Tibial artery (tissue), 4 donors: ENCODE results near the gene LRRC8C.
"Not testable (repeated sequence)": the region's sequence is repeated elsewhere in the genome, so short reads cannot be mapped to it uniquely, and the experiment has no call there.

ENCODE experiments used
- DNase-seq, 2 donors: peaks; one replicate each; pipeline ENCODE4 v3.0.0-alpha.2; 2019
- H3K27ac ChIP-seq, 2 donors: fragments of 200-600 bp; sonication (generic) in 1 of 2; 1 replicate in 1 of 2; 2 replicates in 1 of 2; pipeline ENCODE4 v1.5.1; 2018 to 2019; ENCODE audit warnings: mild to moderate bottlenecking in 1 of 2
- H3K27me3 ChIP-seq, 2 donors: fragments of 200-600 bp; sonication (generic) in 1 of 2; one replicate each; pipeline versions ENCODE4 v1.5.1 to v1.6.0; 2016 to 2019
- H3K36me3 ChIP-seq, 3 donors: fragments of 200-600 bp; sonication (generic) in 2 of 3; one replicate each; pipeline ENCODE4 v1.5.1; 2016 to 2019; ENCODE audit warnings: mild to moderate bottlenecking in 2 of 3
- H3K4me1 ChIP-seq, 4 donors: fragments of 200-600 bp; sonication (generic) in 2 of 4; 1 replicate in 3 of 4; 2 replicates in 1 of 4; pipeline ENCODE4 v1.5.1; 2016 to 2019
- H3K4me3 ChIP-seq, 2 donors: fragments of 200-600 bp; sonication (generic) in 1 of 2; 1 replicate in 1 of 2; 2 replicates in 1 of 2; pipeline ENCODE4 v1.5.1; 2018 to 2019; ENCODE audit warnings: mild to moderate bottlenecking in 2 of 2
- H3K9me3 ChIP-seq, 3 donors: fragments of 200-600 bp; sonication (generic) in 1 of 3; one replicate each; pipeline ENCODE4 v1.5.1; 2016 to 2019
- intact Hi-C: fragments of 100-400 bp; cut with DNase I; formaldehyde crosslinking; loops from one replicate; pipeline ENCODE4 v1.15.0; 2023; ENCODE audit warnings: low total_unique reads
- TF ChIP-seq, protein P1 (sequence below), 2 experiments: fragments of 200-600 bp in 1 of 2; fragments of 450-650 bp in 1 of 2; IDR thresholded peaks; one replicate each; pipeline ENCODE4 v1.5.1; 2017 to 2019; ENCODE audit warnings: antibody characterized with exemption in 2 of 2, mild to moderate bottlenecking in 1 of 2, moderate library complexity in 1 of 2

LRRC8C gene

GRCh38 chr1:89701746-89702241, 68.9 kb downstream of the LRRC8C start:
- H3K4me1 ChIP-seq, result no peaks in the 10 kb centered on the region
- no peak for DNase-seq
- no peaks in the 10 kb centered on the region for H3K9me3 ChIP-seq
- intact Hi-C loops, result no loop called here
- TF ChIP-seq, protein P1, sequence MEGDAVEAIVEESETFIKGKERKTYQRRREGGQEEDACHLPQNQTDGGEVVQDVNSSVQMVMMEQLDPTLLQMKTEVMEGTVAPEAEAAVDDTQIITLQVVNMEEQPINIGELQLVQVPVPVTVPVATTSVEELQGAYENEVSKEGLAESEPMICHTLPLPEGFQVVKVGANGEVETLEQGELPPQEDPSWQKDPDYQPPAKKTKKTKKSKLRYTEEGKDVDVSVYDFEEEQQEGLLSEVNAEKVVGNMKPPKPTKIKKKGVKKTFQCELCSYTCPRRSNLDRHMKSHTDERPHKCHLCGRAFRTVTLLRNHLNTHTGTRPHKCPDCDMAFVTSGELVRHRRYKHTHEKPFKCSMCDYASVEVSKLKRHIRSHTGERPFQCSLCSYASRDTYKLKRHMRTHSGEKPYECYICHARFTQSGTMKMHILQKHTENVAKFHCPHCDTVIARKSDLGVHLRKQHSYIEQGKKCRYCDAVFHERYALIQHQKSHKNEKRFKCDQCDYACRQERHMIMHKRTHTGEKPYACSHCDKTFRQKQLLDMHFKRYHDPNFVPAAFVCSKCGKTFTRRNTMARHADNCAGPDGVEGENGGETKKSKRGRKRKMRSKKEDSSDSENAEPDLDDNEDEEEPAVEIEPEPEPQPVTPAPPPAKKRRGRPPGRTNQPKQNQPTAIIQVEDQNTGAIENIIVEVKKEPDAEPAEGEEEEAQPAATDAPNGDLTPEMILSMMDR (IDR thresholded peaks at IDR 0.05), result no peak
- H3K27ac ChIP-seq, result no peak overlapping the region
- H3K27me3 ChIP-seq, result no peaks in the 10 kb centered on the region
- no peak overlapping the region for H3K4me3 ChIP-seq
- H3K36me3 ChIP-seq, result no peaks in the 10 kb centered on the region

DNA sequence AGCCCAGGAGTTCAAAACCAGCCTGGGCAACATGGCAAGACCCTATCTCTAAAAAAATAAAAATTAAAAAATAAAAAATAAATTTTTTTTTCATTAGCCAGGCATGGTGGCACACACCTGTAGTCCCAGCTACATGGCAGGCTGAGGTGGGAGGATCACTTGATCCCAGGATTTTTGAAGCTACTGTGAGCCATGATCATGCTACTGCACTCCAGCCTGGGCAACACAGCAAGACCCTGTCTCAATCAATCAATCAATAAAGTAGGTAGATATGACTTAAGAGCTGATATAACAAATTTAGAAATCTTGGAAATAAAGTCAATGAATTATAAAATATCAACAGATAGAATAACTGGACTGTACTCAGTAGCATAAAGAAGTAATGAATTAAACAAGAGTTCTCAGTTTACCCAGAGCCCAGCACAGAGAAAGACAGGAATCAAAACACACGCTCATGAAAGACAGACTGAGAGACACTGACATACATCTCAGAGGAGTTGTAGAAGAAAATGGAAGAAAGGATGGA, 69.7 kb downstream of the LRRC8C start:
- Histone ChIP-seq H3K4me3 (no peak overlapping the region), H3K36me3 (no peaks in the 10 kb centered on the region), H3K9me3 (no peaks in the 10 kb centered on the region), H3K4me1 (no peaks in the 10 kb centered on the region), H3K27ac (no peak overlapping the region), H3K27me3 (no peaks in the 10 kb centered on the region)
- TF ChIP-seq, protein P1 (IDR thresholded peaks at IDR 0.05), result no peak
- intact Hi-C loops, result no loop called here
- no peak for DNase-seq

- Histone ChIP-seq H3K4me3 (no peak overlapping the region), H3K27me3 (no peaks in the 10 kb centered on the region), H3K9me3 (no peaks in the 10 kb centered on the region), H3K36me3 (no peaks in the 10 kb centered on the region), H3K27ac (no peak overlapping the region), H3K4me1 (no peaks in the 10 kb centered on the region)
- DNase-seq, result no peak
- TF ChIP-seq, protein P1 (IDR thresholded peaks at IDR 0.05), result no peak
- intact Hi-C loops, result no loop called here
These were observed 70.5 kb downstream of the LRRC8C start for GRCh38 chr1:89703469-89703868.

GRCh38 chr1:89704014-89704413, 71.1 kb downstream of the LRRC8C start:
- Histone ChIP-seq H3K36me3 (no peaks in the 10 kb centered on the region), H3K4me1 (no peaks in the 10 kb centered on the region), H3K4me3 (no peak overlapping the region), H3K27me3 (no peaks in the 10 kb centered on the region), H3K9me3 (no peaks in the 10 kb centered on the region), H3K27ac (no peak overlapping the region)
- intact Hi-C loops, result no loop called here
- TF ChIP-seq, protein P1 (IDR thresholded peaks at IDR 0.05), result no peak
- DNase-seq, result no peak

DNA sequence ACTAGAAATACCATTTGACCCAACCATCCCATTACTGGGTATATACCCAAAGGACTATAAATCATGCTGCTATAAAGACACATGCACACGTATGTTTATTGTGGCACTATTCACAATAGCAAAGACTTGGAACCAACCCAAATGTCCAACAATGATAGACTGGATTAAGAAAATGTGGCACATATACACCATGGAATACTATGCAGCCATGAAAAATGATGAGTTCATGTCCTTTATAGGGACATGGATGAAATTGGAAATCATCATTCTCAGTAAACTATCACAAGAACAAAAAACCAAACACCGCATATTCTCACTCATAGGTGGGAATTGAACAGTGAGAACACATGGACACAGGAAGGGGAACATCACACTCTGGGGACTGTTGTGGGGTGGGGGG, 72.0 kb downstream of the LRRC8C start:
- H3K36me3 ChIP-seq, H3K9me3 ChIP-seq, H3K4me1 ChIP-seq, H3K4me3 ChIP-seq, H3K27me3 ChIP-seq, intact Hi-C loops, DNase-seq, H3K27ac ChIP-seq: not testable (repeated sequence)

DNA sequence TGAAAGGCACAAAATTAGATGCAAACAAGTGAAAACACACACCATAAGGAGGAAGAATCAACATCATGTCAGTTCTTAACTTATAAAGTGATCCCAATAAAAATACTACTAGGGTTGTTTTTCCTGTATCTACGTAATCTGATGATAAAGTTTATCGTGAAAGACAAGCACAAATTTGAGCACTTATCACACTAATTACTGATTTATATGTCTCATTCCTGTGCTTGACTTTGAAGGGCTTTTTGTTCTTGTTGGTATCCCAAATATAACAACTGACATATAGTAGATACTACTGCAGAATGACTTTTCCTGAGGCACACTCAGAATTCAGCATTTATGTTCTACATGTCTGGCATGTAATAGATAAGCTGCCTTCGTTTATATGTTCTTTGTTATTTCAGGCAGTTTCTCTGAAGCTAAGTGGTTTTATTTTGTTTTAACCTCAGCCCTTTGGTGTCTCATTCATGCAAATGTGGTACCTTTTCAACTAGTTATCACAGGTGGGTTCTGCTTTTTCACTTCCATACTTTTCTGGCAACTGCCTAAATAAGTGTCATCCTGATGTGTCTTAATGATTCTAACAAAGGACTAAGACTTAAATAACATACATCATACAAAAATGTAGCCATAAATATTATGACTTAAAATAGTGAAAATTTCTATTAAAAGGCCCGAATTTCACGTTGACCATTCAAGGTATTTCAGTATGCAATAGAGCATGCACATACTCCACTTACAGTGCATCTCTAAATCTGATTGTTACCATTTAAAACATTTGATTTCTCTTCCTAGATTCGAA, 73.2 kb downstream of the LRRC8C start:
- TF ChIP-seq, protein P1 (IDR thresholded peaks at IDR 0.05), result no peak
- no peaks in the 10 kb centered on the region for H3K36me3 ChIP-seq
- H3K4me1 ChIP-seq, result no peaks in the 10 kb centered on the region
- H3K27ac ChIP-seq, result no peak overlapping the region
- H3K27me3 ChIP-seq, result no peaks in the 10 kb centered on the region
- no peak overlapping the region for H3K4me3 ChIP-seq
- intact Hi-C loops, result no loop called here
- H3K9me3 ChIP-seq, result no peaks in the 10 kb centered on the region
- DNase-seq, result no peak
